HUES64 (cell line): ENCODE data around the gene RCCD1.
A peak's percentile ranks its signal among the peaks of the same experiment; 100 is the strongest.

Experiments used
- H3K27ac ChIP-seq: 2 replicates; pipeline ENCODE4 v1.7.0; 2013; ENCODE audit warnings: low read depth, low read length, inconsistent platforms
- H3K27me3 ChIP-seq: 2 replicates; pipeline ENCODE4 v1.6.1; 2013; ENCODE audit warnings: mild to moderate bottlenecking, low read length; ENCODE audit not compliant: insufficient read depth
- H3K36me3 ChIP-seq: 2 replicates; pipeline ENCODE4 v1.6.1; 2013; ENCODE audit warnings: mild to moderate bottlenecking, low read length; ENCODE audit not compliant: insufficient read depth
- H3K4me1 ChIP-seq: 2 replicates; pipeline ENCODE4 v1.6.1; 2013; ENCODE audit warnings: mild to moderate bottlenecking, low read length, moderate library complexity; ENCODE audit not compliant: insufficient read depth
- H3K4me3 ChIP-seq: 2 replicates; pipeline ENCODE4 v1.5.1; 2013; ENCODE audit warnings: mild to moderate bottlenecking, low read length, moderate library complexity
- H3K9ac ChIP-seq: 2 replicates; pipeline ENCODE4 v1.6.1; 2013; ENCODE audit warnings: mild to moderate bottlenecking, low read depth, low read length
- H3K9me3 ChIP-seq: 2 replicates; pipeline ENCODE4 v1.6.1; 2013; ENCODE audit warnings: low read depth, low read length; ENCODE audit not compliant: insufficient read depth
- WGBS: fragments of 150-250, 120-280 bp; methylation state at CpG from one replicate; pipeline ENCODE4 v1.1.7; 2013; ENCODE audit warnings: missing lambda C conversion rate; 5-methylcytosine and 5-hydroxymethylcytosine counted together

Gene RCCD1

DNA sequence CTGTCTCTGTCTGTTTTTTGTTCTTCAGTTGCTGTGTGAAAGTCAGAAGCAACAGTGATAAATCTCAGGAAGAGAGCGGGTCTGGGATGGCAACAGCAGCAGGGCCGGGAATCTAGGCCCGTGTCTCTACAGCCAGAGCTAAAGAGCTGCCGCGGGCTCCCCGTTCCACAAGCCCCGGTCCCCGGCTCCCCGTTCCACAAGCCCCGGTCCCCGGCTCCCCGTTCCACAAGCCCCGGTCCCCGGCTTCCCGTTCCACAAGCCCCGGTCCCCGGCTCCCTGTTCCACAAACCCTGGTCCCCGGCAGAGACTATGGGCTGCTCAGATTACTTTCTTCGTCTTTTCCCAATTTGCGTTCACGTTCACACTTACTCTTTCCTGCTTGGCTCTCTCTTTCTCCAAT, 19.5 kb downstream of the RCCD1 start:
- Histone ChIP-seq H3K27me3 (no peaks in the 10 kb centered on the region), H3K4me1 (no peaks in the 10 kb centered on the region), H3K9me3 (no peaks in the 10 kb centered on the region), H3K27ac (no peak overlapping the region), H3K36me3 (peaks cover 94% of the 10 kb centered on the region), H3K9ac (no peak overlapping the region), H3K4me3 (no peak overlapping the region)
- WGBS, result 97% methylated on average over 21 of the region's 21 CpGs

DNA sequence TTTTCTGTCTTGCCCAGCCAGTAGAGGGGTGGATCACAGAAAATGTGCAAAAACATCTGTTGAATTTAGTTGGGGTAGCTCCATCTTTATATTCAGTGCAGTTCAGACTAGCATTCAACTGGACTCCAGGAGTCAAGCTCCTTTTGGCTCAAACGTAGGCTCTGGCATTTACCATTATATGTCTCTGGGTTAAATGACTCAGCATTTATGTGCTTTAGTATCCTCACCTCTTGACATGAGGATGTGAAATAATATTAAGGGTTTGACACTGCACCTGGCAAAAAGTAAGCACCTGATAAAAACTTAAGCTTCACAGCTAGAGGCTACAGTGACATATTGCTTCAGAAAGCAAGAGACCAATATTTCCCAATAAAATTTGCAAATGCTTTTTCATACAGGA, 24.9 kb downstream of the RCCD1 start:
- Histone ChIP-seq H3K4me1 (no peaks in the 10 kb centered on the region), H3K36me3 (peaks cover 97% of the 10 kb centered on the region), H3K9me3 (no peaks in the 10 kb centered on the region), H3K4me3 (no peak overlapping the region), H3K9ac (no peak overlapping the region), H3K27ac (no peak overlapping the region), H3K27me3 (no peaks in the 10 kb centered on the region)
- 87% methylated on average over 1 of the region's 1 CpG for WGBS

DNA sequence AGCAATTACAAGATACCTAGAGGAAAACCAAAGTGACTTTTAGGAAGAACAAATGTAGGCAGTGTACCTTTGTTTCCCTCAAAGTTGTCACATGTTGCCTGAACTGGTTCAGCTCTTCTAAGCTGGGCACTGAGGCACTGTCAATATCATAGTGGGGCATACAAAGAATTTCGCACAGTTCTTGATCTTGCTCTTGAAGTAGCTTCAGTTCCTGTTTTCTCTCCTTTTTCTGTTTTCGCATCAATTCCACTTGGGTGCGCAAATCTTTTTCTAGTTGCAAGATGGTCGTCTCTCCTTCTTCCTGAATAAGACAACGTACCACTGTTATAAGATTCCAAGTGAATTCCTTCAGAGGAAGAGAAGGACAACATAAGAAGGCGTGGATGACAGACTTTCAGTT, 27.0 kb downstream of the RCCD1 start:
- Histone ChIP-seq H3K36me3 (peaks cover 84% of the 10 kb centered on the region), H3K9ac (no peak overlapping the region)
- 96% methylated on average over 6 of the region's 6 CpGs for WGBS

DNA sequence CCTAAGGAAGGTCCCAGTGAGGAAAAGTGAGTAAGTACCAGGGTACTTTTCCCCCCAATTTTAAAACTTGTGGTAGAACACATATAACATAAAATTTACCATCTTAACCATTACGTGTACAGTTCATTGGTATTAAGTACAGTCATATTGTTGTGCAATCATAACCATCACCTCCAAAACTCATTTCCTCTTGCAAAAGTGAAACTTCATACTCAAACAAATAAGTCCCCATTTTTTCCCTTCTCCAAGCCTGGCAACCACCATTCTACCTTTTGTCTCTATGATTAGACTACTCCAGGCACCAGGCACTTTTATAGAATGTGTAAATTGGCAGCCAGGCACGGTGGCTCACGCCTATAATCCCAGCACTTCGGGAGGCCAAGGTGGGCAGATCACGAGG, 27.5 kb downstream of the RCCD1 start:
- Histone ChIP-seq H3K27ac (no peak overlapping the region), H3K4me3 (no peak overlapping the region), H3K27me3 (no peaks in the 10 kb centered on the region), H3K4me1 (no peaks in the 10 kb centered on the region), H3K36me3 (peaks cover 80% of the 10 kb centered on the region), H3K9me3 (no peaks in the 10 kb centered on the region), H3K9ac (no peak overlapping the region)
- 98% methylated on average over 5 of the region's 5 CpGs for WGBS

More for the DNA sequence above, 27.0 kb downstream of the RCCD1 start:
- no peaks in the 10 kb centered on the region for H3K4me1 ChIP-seq
- H3K27me3 ChIP-seq, result no peaks in the 10 kb centered on the region
- no peak overlapping the region for H3K4me3 ChIP-seq
- no peak overlapping the region for H3K27ac ChIP-seq
- H3K9me3 ChIP-seq, result no peaks in the 10 kb centered on the region

DNA sequence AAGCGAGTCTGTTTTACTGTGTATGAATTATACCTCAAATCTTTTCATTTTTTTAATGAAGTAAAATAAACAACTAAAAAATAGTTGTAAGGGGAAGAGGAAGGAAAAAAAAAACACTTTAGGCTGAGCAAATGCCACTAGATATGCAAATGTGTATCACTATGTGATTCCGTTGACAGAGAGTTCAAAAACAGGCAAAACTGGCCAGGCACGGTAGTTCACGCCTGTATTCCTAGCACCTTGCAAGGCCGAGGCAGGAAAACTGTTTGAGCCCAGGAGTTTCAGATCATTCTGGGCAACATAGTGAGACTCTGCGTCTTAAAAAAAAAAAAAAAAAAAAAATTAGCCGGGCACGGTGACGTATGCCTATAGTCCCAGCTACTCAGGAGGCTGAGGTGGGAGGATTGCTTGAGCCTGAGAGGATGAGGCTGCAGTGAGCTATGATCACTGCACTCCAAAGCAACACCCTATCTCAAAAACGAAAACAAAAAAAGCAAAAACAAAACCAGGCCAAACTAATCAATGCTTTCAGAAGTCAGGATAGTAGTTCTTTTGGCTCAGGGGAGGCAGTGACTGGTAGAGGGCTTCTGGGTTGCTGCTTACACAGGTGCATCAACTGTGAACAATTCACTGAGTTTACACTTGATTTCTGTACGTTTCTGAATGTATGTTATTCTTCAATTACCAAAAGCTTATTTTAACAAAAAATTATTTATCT, 32.3 kb downstream of the RCCD1 start:
- Histone ChIP-seq H3K9ac (no peak overlapping the region), H3K36me3 (peaks cover 33% of the 10 kb centered on the region), H3K27ac (no peak overlapping the region), H3K9me3 (no peaks in the 10 kb centered on the region), H3K4me3 (no peak overlapping the region), H3K4me1 (no peaks in the 10 kb centered on the region), H3K27me3 (no peaks in the 10 kb centered on the region)
- 90% methylated on average over 5 of the region's 11 CpGs for WGBS

DNA sequence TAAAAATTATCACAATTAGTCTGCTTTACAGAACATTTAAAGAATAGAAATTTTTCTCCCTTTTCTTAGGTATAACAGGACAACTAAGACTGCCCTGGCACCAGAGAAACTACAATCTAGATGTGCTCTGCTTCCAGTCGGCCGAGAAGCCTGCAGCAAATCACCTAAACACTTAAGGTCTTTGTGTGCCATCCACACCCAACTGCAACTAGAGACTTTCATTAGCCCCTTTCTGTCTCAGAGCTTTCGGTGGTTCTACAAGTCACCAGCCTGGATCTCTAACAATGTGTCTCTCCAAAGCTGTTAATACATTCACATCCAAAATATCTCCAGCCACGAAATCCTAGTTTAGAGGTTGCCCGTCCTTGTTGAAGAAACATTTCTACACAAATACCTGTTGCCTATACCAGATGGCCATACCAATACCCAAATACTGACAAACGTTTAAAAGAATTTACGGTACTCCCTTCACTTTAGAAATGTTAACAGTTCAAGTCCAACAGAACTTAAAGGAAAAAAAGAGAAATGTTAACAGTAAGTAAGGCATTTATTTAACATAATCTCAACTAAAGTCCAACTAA, 33.0 kb downstream of the RCCD1 start:
- Histone ChIP-seq H3K4me1 (no peaks in the 10 kb centered on the region), H3K9me3 (no peaks in the 10 kb centered on the region), H3K4me3 (no peak overlapping the region), H3K27me3 (no peaks in the 10 kb centered on the region), H3K36me3 (peaks cover 26% of the 10 kb centered on the region), H3K9ac (no peak overlapping the region), H3K27ac (peak overlapping the region; percentile 17; the same call in 1 of the 2 replicates)
- WGBS, result 86% methylated on average over 7 of the region's 7 CpGs

DNA sequence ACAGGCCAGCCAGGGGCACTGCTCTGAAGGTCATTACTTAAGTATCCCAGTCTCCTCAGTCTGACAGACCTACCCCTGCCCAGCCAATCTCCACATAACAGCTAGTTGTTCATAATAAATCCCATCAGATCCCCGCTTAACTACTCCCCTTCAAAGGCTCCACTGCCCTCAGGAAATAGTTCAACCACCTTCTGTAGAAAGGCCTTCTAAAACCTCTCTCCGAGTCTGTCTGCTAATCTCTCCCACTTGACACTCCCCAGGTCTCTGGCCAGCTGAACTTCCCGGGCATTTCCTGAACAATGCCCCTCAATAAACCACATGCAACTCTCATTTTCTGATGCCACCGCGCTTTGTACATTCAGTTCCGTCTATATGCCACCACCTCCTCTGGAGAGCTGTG, 33.6 kb downstream of the RCCD1 start:
- no peak overlapping the region for H3K27ac ChIP-seq
- no peaks in the 10 kb centered on the region for H3K27me3 ChIP-seq
- no peaks in the 10 kb centered on the region for H3K9me3 ChIP-seq
- peaks cover 20% of the 10 kb centered on the region for H3K36me3 ChIP-seq
- H3K9ac ChIP-seq, result no peak overlapping the region
- WGBS, result 85% methylated on average over 6 of the region's 6 CpGs
- H3K4me1 ChIP-seq, result no peaks in the 10 kb centered on the region
- H3K4me3 ChIP-seq, result no peak overlapping the region

DNA sequence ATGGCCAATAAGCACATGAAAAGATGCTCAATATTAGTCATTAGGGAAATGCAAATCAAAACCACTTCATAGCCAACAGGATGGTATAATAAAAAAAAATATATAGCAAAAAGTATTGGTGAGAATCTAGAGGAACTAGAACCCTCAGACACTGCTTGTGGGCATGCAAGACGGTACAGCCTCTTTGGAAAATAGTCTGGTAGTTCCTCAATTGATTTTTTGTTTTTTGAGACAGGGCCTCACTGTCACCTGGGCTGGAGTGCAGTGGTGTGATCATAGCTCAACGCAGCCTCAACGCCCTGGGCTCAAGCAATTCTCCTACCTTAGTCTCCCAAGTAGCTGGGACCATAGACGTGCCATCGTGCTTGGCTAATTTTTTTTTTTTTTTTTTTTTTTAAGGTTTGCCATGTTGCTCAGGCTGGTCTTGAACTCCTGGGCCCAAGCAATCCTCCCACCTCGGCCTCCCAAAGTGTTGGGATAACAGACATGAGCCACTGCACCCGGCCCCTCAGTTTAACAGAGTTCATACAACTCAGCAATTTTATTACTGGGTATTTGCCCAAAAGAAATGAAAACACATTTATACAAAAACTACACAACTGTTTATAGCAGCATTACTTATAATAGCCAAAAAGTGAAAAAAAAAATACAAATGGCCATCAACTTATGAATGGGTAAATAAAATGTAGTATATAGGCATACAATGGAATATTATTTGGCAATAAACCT, 34.5 kb downstream of the RCCD1 start:
- peaks cover 11% of the 10 kb centered on the region for H3K36me3 ChIP-seq
- H3K4me3 ChIP-seq, result no peak overlapping the region
- no peaks in the 10 kb centered on the region for H3K27me3 ChIP-seq
- H3K27ac ChIP-seq, result no peak overlapping the region
- WGBS, result 94% methylated on average over 7 of the region's 7 CpGs
- H3K4me1 ChIP-seq, result no peaks in the 10 kb centered on the region
- no peak overlapping the region for H3K9ac ChIP-seq
- H3K9me3 ChIP-seq, result no peaks in the 10 kb centered on the region

DNA sequence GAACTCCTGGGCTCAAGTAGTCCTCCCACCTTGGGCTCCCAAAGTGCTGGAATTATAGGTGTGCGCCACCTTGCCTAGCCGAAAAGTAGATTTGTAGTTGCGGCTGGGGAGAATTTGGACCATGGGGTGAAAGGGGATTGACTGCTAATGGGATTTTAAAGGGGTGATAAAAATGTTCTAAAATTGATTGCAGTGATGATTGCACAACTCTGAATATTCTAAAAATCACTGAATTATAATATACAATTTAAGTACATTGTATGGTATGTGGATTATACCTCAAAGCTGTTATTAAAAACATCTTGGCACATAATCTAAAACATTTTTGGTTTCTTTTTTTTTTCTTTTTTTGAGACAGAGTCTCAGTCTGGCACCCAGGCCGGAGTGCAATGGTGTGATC, 35.8 kb downstream of the RCCD1 start:
- no peaks in the 10 kb centered on the region for H3K9me3 ChIP-seq
- no peak overlapping the region for H3K27ac ChIP-seq
- WGBS, result 94% methylated on average over 4 of the region's 4 CpGs
- 0 out of 2 replicates have a peak, but pooled peaks cover 4% of the 10 kb centered on the region for H3K36me3 ChIP-seq
- H3K9ac ChIP-seq, result no peak overlapping the region
- H3K4me1 ChIP-seq, result peaks cover 1% of the 10 kb centered on the region; the same call in 1 of the 2 replicates
- no peaks in the 10 kb centered on the region for H3K27me3 ChIP-seq
- H3K4me3 ChIP-seq, result no peak overlapping the region

DNA sequence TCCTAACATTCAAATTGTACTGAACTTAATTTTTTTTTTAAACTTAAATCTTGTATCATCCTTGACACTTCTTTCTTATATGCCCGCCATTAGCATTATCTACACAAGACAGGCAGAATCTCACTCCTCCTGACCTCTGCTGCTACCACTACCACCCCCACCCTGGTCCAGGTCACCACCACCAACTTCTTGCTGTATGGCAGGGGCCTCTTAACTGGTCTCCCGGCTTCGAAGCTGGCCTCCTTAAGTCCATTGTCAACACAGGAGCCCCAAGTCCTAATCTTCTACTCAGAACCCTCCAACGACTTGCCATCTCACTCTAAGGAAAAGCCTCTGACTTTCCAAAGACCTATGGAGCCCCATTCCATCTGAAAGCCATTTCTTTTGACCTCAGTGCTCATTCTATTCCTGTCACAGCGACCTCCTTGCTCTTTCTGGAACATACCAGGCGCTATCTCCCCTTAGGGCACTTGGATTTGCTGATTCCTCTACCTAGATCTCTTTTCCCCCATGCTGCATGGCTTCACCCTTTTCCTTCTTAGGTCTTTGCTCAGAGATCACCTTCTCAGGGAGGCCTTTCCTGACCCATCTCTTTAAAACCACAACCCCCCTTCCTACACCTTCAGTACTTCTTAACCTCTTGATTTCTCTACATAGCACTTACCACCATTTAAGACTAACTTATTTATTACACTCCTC, 37.1 kb downstream of the RCCD1 start:
- H3K9me3 ChIP-seq, result no peaks in the 10 kb centered on the region
- H3K4me1 ChIP-seq, result peaks cover 4% of the 10 kb centered on the region; the same call in 1 of the 2 replicates
- H3K9ac ChIP-seq, result no peak overlapping the region
- no peaks in the 10 kb centered on the region for H3K27me3 ChIP-seq
- WGBS, result 89% methylated on average over 6 of the region's 6 CpGs
- H3K36me3 ChIP-seq, result no peaks in the 10 kb centered on the region
- no peak overlapping the region for H3K27ac ChIP-seq
- H3K4me3 ChIP-seq, result no peak overlapping the region

DNA sequence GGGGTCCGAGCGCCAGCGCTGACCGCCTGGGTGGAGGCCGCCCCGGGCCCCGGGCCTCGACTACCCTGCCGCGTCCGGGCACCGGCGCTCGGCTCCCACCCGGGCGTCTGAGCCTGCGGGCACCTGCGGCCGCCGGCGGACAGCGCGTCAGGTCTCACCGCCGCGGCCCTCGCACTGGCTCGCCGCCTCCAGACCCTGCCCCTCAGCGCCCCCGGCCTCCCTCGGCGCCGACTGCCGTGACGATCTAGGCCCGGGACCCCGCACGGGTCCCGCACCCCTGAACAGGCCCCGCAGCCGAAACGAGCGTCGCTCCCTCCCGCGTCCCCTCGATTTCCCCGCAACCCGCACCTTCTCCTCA, 39.4 kb downstream of the RCCD1 start:
- WGBS, result under 1% methylated on average over 50 of the region's 50 CpGs
- Histone ChIP-seq H3K27me3 (no peaks in the 10 kb centered on the region), H3K9me3 (no peaks in the 10 kb centered on the region), H3K4me1 (peaks cover 4% of the 10 kb centered on the region; the same call in 1 of the 2 replicates), H3K36me3 (peaks cover 19% of the 10 kb centered on the region), H3K4me3 (peak overlapping the region; percentile 82), H3K27ac (peak overlapping the region; percentile 76), H3K9ac (peak overlapping the region; percentile 89)
